Subcutaneous abdominal adipose tissue (tissue), 5 donors: ENCODE data around the gene HDHD2.
A peak's percentile ranks its signal among the peaks of the same experiment; 100 is the strongest.
"Not testable (repeated sequence)": the region's sequence is repeated elsewhere in the genome, so short reads cannot be mapped to it uniquely, and the experiment has no call there.

Source experiments
- H3K27ac ChIP-seq: one replicate; pipeline ENCODE4 v1.7.0; 2013; ENCODE audit warnings: low read depth, mild to moderate bottlenecking, inconsistent platforms, low read length, moderate library complexity
- H3K27me3 ChIP-seq, 5 donors: one replicate each; pipeline ENCODE4 v1.7.0; 2013; ENCODE audit warnings: low read length in 5 of 5, inconsistent platforms in 1 of 5; ENCODE audit not compliant: control insufficient read depth in 5 of 5, insufficient read depth in 4 of 5
- H3K36me3 ChIP-seq, 5 donors: one replicate each; pipeline ENCODE4 v1.7.0; 2013; ENCODE audit warnings: low read length in 5 of 5; ENCODE audit not compliant: control insufficient read depth in 5 of 5, insufficient read depth in 5 of 5
- H3K4me1 ChIP-seq, 5 donors: one replicate each; pipeline ENCODE4 v1.7.0; 2013; ENCODE audit warnings: low read length in 5 of 5, mild to moderate bottlenecking in 3 of 5, moderate library complexity in 1 of 5; ENCODE audit not compliant: control insufficient read depth in 5 of 5, insufficient read depth in 5 of 5
- H3K4me3 ChIP-seq, 5 donors: one replicate each; pipeline ENCODE4 v1.7.0; 2013; ENCODE audit warnings: low read length in 5 of 5, low read depth in 1 of 5
- H3K9ac ChIP-seq, 5 donors: one replicate each; pipeline ENCODE4 v1.7.0; 2013; ENCODE audit warnings: low read length in 5 of 5, mild to moderate bottlenecking in 4 of 5, moderate library complexity in 3 of 5
- H3K9me3 ChIP-seq, 5 donors: one replicate each; pipeline ENCODE4 v1.7.0; 2013; ENCODE audit warnings: low read length in 5 of 5; ENCODE audit not compliant: control insufficient read depth in 5 of 5
- donor health status: healthy.
- donor health status: healthy.
- donor health status: healthy.
- donor health status: healthy.
- donor health status: healthy.

The HDHD2 gene

GRCh38 chr18:47175283-47175897, 25.1 kb upstream of the HDHD2 start:
- Histone ChIP-seq H3K4me3 (peak overlapping the region; percentile 74 to 94 (median 87)), H3K27me3 (peaks cover 0 to 2% (median 0%) of the 10 kb centered on the region in 5 donors), H3K4me1 (peaks cover 4 to 28% (median 16%) of the 10 kb centered on the region in 5 donors), H3K9ac (peak overlapping the region; percentile 66 to 96 (median 93)), H3K27ac (peak overlapping the region; percentile 77), H3K36me3 (no peaks in the 10 kb centered on the region), H3K9me3 (no peaks in the 10 kb centered on the region)

- H3K9me3 ChIP-seq = no peaks in the 10 kb centered on the region
- peaks cover 4 to 28% (median 16%) of the 10 kb centered on the region in 5 donors for H3K4me1 ChIP-seq
- no peaks in the 10 kb centered on the region for H3K36me3 ChIP-seq
- peaks cover 0 to 2% (median 0%) of the 10 kb centered on the region in 5 donors for H3K27me3 ChIP-seq
- peak overlapping the region in 4 of 5 donors; percentile 85 to 94 (median 88) for H3K4me3 ChIP-seq
- no peak overlapping the region for H3K27ac ChIP-seq
- peak overlapping the region in 4 of 5 donors; percentile 88 to 96 (median 94) for H3K9ac ChIP-seq
These were observed 24.3 kb upstream of the HDHD2 start for GRCh38 chr18:47174545-47175116.

- Histone ChIP-seq H3K9me3 (no peaks in the 10 kb centered on the region), H3K4me1 (peaks cover 4 to 28% (median 16%) of the 10 kb centered on the region in 5 donors)
These were observed 22.2 kb upstream of the HDHD2 start for GRCh38 chr18:47172476-47172875.

GRCh38 chr18:47168913-47169312, 18.6 kb upstream of the HDHD2 start:
- Histone ChIP-seq H3K4me3 (no peak overlapping the region), H3K9me3 (no peaks in the 10 kb centered on the region), H3K36me3 (peaks cover 0 to 3% (median 0%) of the 10 kb centered on the region in 5 donors), H3K27ac (no peak overlapping the region), H3K9ac (no peak overlapping the region), H3K27me3 (no peaks in the 10 kb centered on the region), H3K4me1 (peaks cover 0 to 8% (median 5%) of the 10 kb centered on the region in 5 donors)

More at GRCh38 chr18:47172476-47172875, 22.2 kb upstream of the HDHD2 start:
- Histone ChIP-seq H3K27ac (no peak overlapping the region), H3K27me3 (peaks cover 0 to 2% (median 0%) of the 10 kb centered on the region in 5 donors), H3K4me3 (no peak overlapping the region), H3K36me3 (no peaks in the 10 kb centered on the region), H3K9ac (no peak overlapping the region)

- no peak overlapping the region for H3K9ac ChIP-seq
These were observed 18.2 kb upstream of the HDHD2 start for GRCh38 chr18:47168509-47168908.

GRCh38 chr18:47166294-47166693, 16.0 kb upstream of the HDHD2 start:
- Histone ChIP-seq H3K36me3 (peaks cover 0 to 3% (median 0%) of the 10 kb centered on the region in 5 donors), H3K27ac (no peak overlapping the region), H3K4me3 (no peak overlapping the region)

More at GRCh38 chr18:47168509-47168908, 18.2 kb upstream of the HDHD2 start:
- Histone ChIP-seq H3K4me1 (peaks cover 0 to 5% (median 2%) of the 10 kb centered on the region in 5 donors), H3K36me3 (peaks cover 0 to 3% (median 0%) of the 10 kb centered on the region in 5 donors), H3K4me3 (no peak overlapping the region), H3K9me3 (no peaks in the 10 kb centered on the region), H3K27ac (no peak overlapping the region), H3K27me3 (no peaks in the 10 kb centered on the region)

GRCh38 chr18:47163241-47163640, 12.9 kb upstream of the HDHD2 start:
- H3K4me3 ChIP-seq = no peak overlapping the region
- H3K9ac ChIP-seq = peak overlapping the region in 1 of 5 donors; percentile 15
- H3K27me3 ChIP-seq = no peaks in the 10 kb centered on the region
- H3K4me1 ChIP-seq = peaks cover 0 to 9% (median 0%) of the 10 kb centered on the region in 5 donors
- H3K27ac ChIP-seq = no peak overlapping the region
- H3K9me3 ChIP-seq = no peaks in the 10 kb centered on the region
- H3K36me3 ChIP-seq = peaks cover 0 to 3% (median 0%) of the 10 kb centered on the region in 5 donors

More at GRCh38 chr18:47166294-47166693, 16.0 kb upstream of the HDHD2 start:
- no peak overlapping the region for H3K9ac ChIP-seq
- H3K9me3 ChIP-seq = no peaks in the 10 kb centered on the region
- peaks cover 0 to 9% (median 0%) of the 10 kb centered on the region in 5 donors for H3K4me1 ChIP-seq
- H3K27me3 ChIP-seq = no peaks in the 10 kb centered on the region

- H3K9me3 ChIP-seq = no peaks in the 10 kb centered on the region
- peaks cover 0 to 4% (median 0%) of the 10 kb centered on the region in 5 donors for H3K4me1 ChIP-seq
- H3K36me3 ChIP-seq = peaks cover 0 to 6% (median 0%) of the 10 kb centered on the region in 5 donors
- H3K27me3 ChIP-seq = no peaks in the 10 kb centered on the region
- no peak overlapping the region for H3K9ac ChIP-seq
- no peak overlapping the region for H3K27ac ChIP-seq
- H3K4me3 ChIP-seq = no peak overlapping the region
These were observed 10.0 kb upstream of the HDHD2 start for GRCh38 chr18:47160256-47160655.

GRCh38 chr18:47158404-47158803, 8.1 kb upstream of the HDHD2 start:
- not testable (repeated sequence) for H3K9ac ChIP-seq, H3K27me3 ChIP-seq, H3K4me3 ChIP-seq, H3K4me1 ChIP-seq, H3K27ac ChIP-seq, H3K9me3 ChIP-seq
- H3K36me3 ChIP-seq = peaks cover 10 to 24% (median 13%) of the 10 kb centered on the region in 5 donors

GRCh38 chr18:47151439-47151838, 1.1 kb upstream of the HDHD2 start:
- peaks cover 3 to 23% (median 20%) of the 10 kb centered on the region in 5 donors for H3K4me1 ChIP-seq
- no peak overlapping the region for H3K27ac ChIP-seq
- H3K9me3 ChIP-seq = no peaks in the 10 kb centered on the region
- no peaks in the 10 kb centered on the region for H3K27me3 ChIP-seq
- H3K4me3 ChIP-seq = peak overlapping the region in 4 of 5 donors; percentile 83 to 93 (median 86)
- H3K36me3 ChIP-seq = peaks cover 10 to 24% (median 13%) of the 10 kb centered on the region in 5 donors
- H3K9ac ChIP-seq = peak overlapping the region in 1 of 5 donors; percentile 93
